BE2C (cell line): Measurements from ENCODE around the gene EFCC1.

ENCODE experiments used
- DNase-seq: peaks from one replicate; pipeline ENCODE4 v3.0.0-alpha.2; 2020
- H3K27me3 ChIP-seq: fragments of 250-450 bp; sonication (Bioruptor Pico); 2 replicates; pipeline ENCODE4 v1.5.1; 2020; ENCODE audit warnings: mild to moderate bottlenecking
- H3K36me3 ChIP-seq: fragments of 250-450 bp; sonication (Bioruptor Pico); 2 replicates; pipeline ENCODE4 v1.5.1; 2020; ENCODE audit warnings: mild to moderate bottlenecking
- H3K4me1 ChIP-seq: fragments of 250-450 bp; sonication (Bioruptor Pico); 2 replicates; pipeline ENCODE4 v1.5.1; 2020
- H3K4me3 ChIP-seq: 2 replicates; pipeline ENCODE4 v1.5.1; 2011; ENCODE audit warnings: low read depth, low read length
- H3K9me3 ChIP-seq: fragments of 250-450 bp; sonication (Bioruptor Pico); 2 replicates; pipeline ENCODE4 v1.5.1; 2020
- CTCF ChIP-seq: IDR thresholded peaks from 2 replicates; pipeline ENCODE4 v1.5.1; 2012; ENCODE audit warnings: mild to moderate bottlenecking, low read depth, low read length

EFCC1 gene

DNA sequence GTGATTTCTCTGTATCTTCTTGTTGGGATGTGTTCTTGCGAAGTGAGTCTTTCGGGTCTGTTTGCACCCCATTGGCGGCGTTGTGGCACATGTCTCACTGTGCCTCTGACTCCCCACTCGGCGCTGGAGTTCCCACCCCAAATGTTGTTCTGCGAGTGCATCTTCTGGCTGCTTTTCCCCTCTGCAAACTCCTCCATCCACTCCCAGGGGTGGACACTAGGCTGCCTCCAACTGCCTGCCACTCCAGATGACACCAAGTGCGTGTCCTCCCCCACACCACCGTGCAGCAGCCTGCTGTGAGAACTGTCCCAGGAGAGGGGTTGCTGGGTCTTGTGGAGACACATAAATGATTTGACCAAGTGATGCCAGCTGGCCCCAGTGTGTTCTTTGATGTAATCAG lies 17.6 kb downstream of the EFCC1 start:
- TF ChIP-seq CTCF: no peak
- DNase-seq: no peak

DNA sequence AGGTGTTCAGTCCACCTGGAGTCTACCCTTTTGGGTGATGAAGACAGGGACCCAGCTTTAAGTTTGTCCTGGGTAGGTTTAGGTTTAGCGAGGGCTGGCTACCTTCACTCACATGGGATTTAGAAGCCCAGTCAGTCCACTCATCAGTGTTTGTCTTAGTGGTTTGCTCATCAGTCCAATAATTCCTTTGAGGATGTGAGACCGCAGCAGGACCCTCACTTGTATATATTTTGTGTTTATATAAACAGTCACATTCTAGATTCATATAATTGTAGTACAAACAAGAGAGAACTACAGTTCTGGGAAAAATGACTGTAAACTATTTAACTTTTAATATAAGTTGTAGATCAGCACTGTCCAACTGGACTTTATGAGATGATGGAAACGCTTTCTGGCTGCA lies 18.2 kb downstream of the EFCC1 start:
- no peak for TF ChIP-seq CTCF
- H3K4me1 ChIP-seq: peaks cover 5% of the 10 kb centered on the region; the same call in 1 of the 2 replicates
- H3K9me3 ChIP-seq: no peaks in the 10 kb centered on the region
- no peak for DNase-seq
- no peaks in the 10 kb centered on the region for H3K27me3 ChIP-seq
- no peak overlapping the region for H3K4me3 ChIP-seq
- H3K36me3 ChIP-seq: no peaks in the 10 kb centered on the region

More for the DNA sequence above, 17.6 kb downstream of the EFCC1 start:
- no peak overlapping the region for H3K4me3 ChIP-seq
- no peaks in the 10 kb centered on the region for H3K9me3 ChIP-seq
- no peaks in the 10 kb centered on the region for H3K27me3 ChIP-seq
- H3K4me1 ChIP-seq: peaks cover 5% of the 10 kb centered on the region; the same call in 1 of the 2 replicates
- no peaks in the 10 kb centered on the region for H3K36me3 ChIP-seq

GRCh38 chr3:129020691-129021090 lies 19.6 kb downstream of the EFCC1 start:
- H3K4me1 ChIP-seq: peaks cover 5% of the 10 kb centered on the region; the same call in 1 of the 2 replicates
- TF ChIP-seq CTCF: no peak
- H3K4me3 ChIP-seq: no peak overlapping the region
- DNase-seq: no peak
- no peaks in the 10 kb centered on the region for H3K36me3 ChIP-seq
- H3K27me3 ChIP-seq: no peaks in the 10 kb centered on the region
- no peaks in the 10 kb centered on the region for H3K9me3 ChIP-seq

DNA sequence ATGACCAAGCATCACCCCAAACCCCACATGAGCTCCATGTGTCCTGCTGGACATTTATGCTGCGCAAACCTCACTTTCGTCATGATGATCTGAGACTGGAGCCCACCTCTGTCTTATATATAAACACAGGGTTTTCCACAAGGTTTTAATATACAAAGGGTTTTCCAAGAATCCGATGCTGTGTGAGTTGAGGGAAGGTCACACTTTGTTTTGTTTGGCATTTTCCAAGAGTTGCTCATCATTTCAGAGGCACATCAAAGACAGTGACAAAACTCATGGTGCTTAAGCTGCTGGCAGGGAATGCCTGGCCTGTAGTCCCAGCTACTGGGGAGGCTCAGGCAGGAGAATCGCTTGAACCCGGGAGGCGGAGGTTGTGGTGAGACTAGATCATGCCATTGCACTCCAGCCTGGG lies 20.0 kb downstream of the EFCC1 start:
- Histone ChIP-seq H3K36me3 (no peaks in the 10 kb centered on the region), H3K4me3 (no peak overlapping the region), H3K9me3 (no peaks in the 10 kb centered on the region), H3K4me1 (peaks cover 5% of the 10 kb centered on the region; the same call in 1 of the 2 replicates), H3K27me3 (no peaks in the 10 kb centered on the region)
- no peak for DNase-seq
- TF ChIP-seq CTCF: no peak

DNA sequence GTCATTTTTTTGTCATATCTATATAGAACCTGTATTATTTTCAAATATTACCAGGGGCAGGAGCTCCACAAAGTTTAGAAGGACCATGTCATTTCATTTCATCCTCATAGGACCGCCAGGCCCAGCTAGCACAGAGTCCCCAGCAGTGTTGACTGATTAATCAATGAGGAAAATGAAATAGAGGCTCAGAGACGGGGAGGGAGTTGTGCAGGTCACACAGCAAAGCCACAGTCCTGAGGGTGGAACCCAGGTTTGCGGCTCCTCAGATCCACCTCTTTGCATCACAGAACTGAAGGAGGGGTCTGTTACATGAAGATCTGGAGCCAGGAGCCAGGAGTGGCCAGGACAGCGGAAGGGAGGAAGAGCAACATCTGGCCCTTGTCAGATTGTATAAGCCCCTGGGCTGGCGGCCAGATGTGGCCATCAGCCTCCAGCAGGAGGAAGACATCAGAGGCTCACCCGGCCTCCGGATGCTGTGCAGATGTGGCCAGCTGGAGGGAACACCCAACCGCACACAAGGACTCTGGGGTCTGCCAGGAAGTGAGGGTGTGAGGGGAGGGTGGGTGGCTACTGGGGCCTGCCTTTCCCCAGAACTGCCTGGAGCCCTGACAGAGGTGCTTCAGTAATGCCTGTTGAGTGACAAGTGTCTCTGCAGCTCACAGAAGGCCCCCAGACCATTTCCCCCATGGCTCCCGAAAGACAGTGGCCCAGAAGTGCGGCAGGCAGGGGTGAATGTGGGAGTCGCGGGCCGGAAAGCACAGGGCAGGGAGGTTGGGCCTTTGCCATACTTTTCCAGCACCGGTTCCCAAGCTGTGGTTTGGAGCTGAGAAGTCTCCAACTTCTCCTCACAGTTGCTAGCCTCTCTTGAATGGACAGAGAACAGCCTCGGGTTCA lies 21.3 kb downstream of the EFCC1 start:
- no peaks in the 10 kb centered on the region for H3K36me3 ChIP-seq
- H3K9me3 ChIP-seq: no peaks in the 10 kb centered on the region
- peaks cover 9% of the 10 kb centered on the region; the same call in 1 of the 2 replicates for H3K4me1 ChIP-seq
- no peak for TF ChIP-seq CTCF
- DNase-seq: no peak
- H3K4me3 ChIP-seq: no peak overlapping the region
- H3K27me3 ChIP-seq: no peaks in the 10 kb centered on the region

GRCh38 chr3:129023008-129023358 lies 21.9 kb downstream of the EFCC1 start:
- DNase-seq: no peak
- H3K36me3 ChIP-seq: no peaks in the 10 kb centered on the region
- no peaks in the 10 kb centered on the region for H3K9me3 ChIP-seq
- TF ChIP-seq CTCF: no peak
- H3K4me1 ChIP-seq: peaks cover 7% of the 10 kb centered on the region; the same call in 1 of the 2 replicates
- H3K4me3 ChIP-seq: no peak overlapping the region
- no peaks in the 10 kb centered on the region for H3K27me3 ChIP-seq
